D341Med (cell line): Measurements from ENCODE around the gene FGD5.

Experiments used
- DNase-seq: peaks from one replicate; pipeline ENCODE4 v3.0.0; 2012; ENCODE audit warnings: low spot score

The FGD5 gene

DNA sequence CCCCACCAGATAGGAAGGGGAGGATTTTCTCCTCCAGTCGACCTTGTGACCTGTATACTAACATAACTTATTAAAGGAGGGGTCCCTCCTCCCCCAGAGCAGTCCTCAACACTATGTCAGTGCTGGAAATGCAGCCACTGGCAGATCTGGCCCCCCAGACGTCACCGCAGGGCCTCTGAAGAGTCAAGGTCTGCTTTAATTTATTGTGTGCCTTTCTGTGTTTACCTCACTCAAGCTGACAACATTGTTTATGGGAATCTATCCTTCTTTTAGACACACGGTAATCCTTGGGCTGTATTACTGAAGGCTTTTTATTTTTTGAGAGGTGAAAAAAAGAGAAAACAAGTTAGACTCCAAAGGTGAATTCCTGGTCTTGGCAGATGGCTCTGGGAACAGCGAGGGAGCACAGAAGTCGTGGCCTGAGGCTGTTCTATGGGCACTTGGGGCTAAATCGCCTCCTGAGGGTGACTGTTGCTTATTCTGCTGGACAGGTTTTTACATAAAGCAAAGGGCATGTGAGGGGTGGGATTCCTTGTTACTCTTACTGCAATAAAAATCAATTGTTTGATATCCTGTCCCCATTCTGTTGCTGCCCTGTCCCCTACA lies 115.2 kb downstream of the FGD5 start:
- DNase-seq = no peak

DNA sequence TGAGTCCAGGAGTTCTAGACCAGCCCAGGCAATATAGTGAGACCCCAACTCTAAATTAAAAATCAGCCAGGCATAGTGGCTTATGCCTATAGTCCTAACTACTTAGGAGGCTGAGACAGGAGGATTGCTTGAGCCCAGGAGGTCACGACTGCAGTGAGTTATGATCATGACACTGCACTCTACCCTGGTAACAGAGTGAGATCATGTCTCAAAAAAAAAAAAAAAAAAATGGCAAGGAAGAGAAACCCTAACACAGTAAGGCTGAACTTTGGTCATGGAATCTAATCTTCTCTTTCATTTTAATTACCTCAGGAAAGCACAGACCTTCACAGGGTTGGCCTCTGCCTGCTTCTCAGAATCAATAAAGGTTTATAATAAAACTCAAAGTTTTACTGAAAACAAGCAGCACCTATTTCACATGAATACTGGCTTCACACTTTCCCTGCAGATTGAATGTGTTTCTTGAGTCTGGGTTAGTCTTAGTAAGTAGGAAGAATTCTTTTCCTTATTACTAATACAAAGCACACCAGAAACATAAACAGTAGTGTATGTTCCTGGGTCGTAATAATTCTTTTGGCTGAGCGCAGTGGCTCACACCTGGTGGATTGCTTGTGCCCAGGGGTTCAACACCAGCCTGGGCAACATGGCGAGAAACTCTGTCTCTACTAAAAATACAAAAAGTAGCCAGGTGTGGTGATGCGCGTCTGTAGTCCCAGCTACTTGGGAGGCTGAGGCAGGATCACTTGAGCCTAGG lies 117.0 kb downstream of the FGD5 start:
- no peak for DNase-seq

DNA sequence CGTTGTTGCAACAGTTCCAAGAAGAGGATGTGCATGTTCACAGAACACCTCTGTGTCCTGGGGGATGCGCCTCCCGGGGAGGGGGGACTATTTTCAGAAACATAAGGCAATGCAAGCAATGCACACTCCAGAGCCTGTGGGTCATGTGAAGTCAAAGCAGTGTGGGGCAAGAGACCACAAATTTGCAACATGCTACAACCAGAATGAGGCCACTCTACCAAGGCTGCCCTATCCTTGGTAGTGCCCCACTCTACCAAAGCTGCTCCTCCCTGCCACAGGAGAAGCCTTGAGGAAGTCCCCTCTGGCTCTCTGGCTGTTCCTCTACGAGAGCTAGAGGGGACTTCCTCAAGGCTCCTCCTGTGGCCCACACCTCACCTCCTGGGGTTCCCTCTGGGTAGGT lies 120.2 kb downstream of the FGD5 start:
- DNase-seq = no peak

DNA sequence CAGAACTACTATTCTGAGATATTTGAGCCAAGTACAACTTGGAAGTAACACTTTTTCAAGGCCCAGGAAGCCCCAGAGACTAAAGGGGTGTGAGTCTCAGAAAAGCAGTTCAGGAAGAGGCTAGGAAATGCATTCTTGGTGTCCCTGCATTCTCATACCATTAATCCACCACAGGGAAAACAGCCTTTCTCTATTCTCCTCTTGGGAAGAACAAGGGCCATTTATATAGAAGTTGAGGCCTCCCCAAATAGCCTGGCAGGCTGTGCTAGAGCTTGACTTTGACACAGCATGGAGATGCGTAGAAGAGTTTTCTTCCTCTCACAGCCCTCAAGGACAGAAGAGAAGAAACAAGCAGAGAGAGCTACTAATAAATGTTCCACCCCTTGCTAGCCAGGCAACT lies 123.1 kb downstream of the FGD5 start:
- no peak for DNase-seq

DNA sequence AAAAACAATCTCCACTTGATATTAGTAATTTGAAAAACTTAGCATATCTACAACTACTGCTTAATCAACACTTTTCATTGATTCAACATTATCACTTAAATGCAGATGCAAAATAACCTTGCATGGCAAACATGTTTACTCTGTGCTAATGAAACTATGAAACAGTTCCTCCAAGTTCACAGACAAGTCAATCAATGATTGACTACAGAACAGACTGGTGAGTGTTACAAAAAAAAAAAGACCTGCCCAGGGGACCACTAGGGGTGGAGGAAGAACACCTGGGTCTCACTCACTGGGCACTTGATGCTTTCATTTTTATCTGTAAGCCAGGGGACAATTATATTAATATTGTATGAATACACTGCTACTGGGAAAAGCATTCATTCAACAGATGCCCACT lies 124.3 kb downstream of the FGD5 start:
- no peak for DNase-seq

DNA sequence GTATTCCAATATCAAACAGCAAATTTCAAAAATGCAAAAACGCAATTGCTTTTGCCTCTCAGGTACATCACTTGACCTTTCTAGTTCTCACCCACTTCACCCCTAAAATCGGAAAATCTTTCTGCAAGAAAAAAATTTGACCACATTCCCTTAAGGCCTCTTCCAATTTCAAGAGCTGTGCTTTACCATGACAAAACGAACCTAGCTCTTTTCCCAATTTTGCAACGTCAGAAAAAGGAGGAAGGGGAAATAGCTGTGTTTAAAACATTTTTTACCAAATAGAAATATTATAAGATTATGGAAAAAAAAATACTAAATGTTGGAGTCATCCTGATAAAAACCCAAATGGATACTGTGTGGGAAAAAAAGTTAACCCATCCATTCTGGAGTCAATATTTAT lies 127.5 kb downstream of the FGD5 start:
- no peak for DNase-seq

DNA sequence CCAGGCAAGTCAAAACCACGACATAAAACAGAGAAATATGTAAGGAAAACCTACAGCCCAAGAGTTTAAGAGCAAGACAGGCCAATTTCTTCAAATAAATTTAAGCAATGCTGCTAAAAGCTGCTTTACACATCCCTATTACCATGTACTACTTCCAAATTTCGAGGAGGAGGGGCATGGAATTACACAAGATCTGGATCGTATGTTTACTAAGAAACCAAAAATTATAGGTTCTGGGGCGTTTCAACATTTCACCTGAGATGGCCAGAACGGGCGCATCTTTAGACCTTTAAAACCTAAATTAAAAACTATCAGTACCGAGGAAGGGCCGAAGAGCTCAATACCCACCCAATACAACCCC lies 128.0 kb downstream of the FGD5 start:
- no peak for DNase-seq

DNA sequence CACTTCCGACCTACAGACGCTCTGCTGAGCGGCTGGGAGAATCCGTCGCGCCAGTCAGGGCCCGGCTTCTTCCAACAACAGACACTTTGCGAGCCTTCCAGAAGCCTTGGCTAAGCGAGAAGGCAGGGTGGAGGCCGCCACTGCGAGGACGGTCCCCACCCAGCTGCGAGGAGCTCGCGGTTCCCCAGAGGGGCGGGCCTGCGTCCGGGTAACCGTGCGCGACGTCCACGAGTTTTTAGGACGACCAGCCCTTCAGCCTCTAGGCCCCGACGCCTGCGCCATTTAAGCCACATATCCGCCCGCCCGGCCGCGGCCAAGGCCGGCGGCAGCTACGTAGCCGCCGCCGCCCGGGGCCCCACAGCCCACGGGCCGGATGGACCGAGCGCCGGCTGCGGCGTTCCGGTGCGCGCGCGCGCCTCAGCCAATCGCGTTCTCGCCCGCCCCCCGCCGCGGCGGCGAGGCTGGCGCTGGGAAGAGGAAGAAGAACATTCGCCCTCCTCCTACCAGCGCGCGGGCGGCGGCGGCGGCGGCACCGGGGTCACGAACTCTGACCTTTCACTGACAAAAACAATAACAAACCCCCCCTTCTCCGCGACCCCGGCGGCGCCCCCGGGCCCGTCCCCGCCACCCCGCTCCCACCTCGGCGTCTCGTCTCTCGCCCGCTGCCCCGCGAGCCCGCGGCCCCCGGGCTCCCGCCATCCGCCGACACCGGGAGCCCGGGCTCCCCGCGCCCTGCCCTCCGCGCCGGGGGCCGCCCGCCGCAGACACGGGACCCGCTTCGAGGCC lies 128.5 kb downstream of the FGD5 start, which contains the start of gene NR2C2:
Gene NR2C2, plus strand, starts transcription at position 484 of the 786 bp plus-strand sequence. CDS start 56,332 bp downstream, outside the sequence.
- peak; percentile 97 for DNase-seq

DNA sequence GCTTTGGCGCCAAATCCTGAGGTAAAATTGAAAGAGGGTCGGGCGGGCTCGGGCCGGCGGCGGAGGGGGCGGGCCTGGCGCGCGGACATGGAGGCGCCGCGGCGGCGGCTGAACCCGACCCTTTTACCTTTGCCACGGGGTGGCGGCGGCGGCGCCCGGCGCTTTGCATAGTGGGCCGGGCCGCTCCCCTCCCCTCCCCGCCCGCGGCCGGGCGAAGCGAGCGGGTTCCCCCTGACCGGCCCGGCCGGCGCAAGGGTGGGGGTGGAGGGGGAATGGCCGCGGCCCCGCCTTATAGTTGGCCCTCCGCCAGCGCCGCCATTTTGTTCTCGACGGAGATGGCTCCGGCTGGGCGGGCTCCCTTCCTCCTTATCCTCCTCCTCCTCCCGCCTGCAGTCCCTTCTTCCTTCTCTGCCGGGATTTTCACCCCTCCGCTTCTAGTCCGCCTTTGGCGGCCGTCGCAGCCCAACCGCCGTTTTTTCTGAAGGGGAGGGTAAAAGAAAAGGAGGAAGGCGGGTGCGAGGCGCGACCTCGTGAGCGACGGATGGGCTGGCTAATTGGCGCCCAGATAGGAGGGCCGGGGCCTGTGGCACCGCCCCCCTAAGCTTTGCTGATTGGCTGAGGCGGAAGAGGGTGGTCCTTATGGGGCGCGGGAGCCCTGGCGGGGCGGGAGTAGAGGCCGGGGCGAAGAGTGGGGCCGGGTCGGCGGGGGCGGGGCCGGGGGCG lies 129.3 kb downstream of the FGD5 start:
- peak; percentile 100 for DNase-seq

DNA sequence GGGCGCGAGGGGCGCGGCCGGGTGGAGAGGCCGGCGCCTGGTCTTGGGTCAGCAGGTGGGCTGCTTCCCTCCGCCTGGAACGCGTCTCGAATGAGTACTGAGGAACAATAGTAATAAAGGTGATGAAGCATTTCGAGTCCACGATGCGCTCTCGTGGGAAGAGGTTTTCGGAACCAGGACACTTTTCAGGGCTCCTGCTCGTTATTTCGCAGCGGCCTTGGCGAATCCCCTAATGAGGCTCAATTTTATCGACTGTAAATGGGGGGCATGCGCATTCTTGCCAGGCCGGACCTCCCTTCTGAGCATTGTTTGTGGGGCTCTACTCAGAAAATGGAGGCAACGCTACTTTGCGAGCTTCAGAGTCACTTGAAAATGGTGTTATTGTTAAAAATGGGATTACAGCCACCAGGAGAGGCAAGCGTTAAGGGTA lies 129.9 kb downstream of the FGD5 start:
- DNase-seq = no peak

DNA sequence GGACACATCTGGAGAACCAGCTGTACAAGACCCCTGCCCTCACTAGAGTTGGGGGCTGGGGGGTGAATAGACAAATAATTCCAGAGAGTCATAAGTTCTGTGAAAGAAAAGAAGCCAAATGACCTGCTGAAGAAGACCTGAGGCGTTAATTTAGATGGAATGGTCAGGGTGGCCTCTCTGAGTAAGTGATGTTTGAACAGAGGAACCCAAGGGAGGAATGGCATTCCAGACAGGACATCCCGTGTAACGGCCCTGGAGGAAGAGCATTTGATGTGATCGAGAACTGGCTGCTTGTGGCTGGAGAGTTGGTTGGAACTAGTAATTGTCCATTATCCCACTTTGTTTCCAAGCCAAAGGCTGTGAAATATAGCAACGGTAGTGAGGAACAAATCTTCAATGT lies 130.4 kb downstream of the FGD5 start:
- DNase-seq = no peak

DNA sequence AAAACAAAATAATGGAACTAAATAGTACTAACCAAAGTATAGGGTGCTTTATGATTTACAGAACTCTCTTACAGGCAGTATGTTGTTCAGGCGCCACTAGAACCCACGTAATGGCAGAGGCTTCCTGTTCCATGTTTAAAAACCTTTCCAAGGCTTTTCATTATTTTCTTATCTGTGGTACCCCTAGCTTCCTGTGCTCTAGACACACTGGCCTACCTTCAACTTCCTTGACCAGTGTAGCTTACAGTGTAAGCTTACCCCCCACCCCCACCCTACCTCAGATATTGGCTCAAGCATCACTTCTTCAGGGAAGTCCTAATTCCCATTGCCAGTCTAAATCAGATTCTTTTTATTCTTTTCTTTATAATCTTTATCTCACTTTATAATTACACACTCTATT lies 131.5 kb downstream of the FGD5 start:
- no peak for DNase-seq

DNA sequence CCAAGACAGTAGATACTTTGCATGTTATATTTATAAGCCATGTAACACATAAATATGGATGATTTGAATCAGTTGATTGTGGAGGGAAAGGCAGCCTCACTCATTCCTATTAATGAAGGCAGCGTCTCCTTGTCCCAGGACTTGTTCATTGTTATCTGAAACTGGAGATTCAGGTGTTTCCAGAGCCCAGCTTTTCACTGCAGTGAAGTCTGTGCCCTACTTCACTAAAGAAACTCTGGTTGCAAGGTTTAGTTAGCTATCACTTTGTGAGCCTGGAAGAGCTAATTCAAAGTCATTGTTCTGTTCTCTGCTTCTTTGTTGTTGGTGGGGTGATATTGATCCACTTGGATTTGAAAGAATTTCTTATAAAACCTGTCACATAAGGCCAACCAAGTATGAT lies 138.4 kb downstream of the FGD5 start:
- DNase-seq = no peak

DNA sequence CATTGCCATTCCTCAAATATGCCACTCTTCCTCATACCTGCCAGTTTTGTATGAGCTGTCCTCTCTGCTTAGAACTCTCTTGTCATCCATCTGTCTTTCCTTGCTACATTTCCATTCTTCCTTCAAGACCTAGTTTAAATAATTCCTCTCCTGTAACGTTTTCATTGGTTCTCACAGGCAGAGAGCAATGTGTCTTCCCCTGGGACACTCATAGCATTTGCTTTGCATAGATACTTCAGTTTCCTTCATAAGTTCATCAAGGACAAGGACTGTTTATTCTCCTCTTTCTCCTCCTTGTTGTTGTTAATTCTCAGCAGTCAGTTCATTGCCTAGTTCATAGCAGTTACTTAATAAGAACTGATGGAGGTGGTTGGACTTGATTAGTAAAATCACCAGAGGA lies 139.2 kb downstream of the FGD5 start:
- DNase-seq = no peak

DNA sequence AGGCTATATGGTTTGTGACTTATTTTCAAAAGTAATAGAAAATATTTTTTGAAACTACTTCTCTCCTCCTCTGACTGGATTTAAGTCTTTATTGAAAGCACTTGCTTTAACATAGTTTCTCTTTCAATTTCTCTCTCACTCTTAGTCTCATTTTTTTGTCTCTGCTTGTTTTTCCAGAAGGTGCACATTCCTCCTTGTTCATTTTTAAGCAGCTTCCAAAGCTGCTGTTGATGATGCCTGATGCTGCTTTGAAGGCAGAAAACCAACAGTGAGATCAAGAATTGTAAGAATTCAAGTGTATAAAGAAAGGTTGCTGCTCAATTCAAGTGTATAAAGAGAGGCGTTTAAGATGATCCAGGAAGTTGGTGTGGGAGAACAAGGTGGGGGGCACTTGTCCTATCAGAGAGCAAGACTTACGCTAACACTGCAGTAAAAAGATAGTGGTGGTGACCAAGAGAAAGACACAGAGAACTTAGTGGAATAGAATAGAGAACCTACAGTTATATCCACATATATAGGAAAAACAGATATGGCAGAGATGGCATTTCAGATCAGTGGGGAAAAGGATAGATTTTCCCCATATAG lies 140.7 kb downstream of the FGD5 start:
- no peak for DNase-seq

DNA sequence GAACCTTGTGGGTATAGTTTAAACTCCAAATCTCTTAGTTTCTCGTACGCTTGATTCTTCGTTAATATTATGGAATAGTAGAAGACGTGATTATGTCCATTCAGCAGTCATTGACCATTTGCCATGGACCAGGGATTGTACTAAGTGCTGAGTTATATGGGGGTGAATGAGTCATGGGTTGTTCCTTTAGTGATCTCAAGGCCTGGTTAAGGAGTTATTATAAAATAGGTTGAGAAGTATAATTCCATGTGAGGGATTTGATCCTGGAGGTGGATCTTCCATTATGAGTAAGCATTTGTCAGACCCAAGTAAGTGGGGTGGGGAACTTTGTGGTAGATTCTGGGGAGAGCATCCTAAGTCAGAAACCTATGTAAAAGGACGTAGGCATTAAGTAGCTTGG lies 144.0 kb downstream of the FGD5 start:
- no peak for DNase-seq

DNA sequence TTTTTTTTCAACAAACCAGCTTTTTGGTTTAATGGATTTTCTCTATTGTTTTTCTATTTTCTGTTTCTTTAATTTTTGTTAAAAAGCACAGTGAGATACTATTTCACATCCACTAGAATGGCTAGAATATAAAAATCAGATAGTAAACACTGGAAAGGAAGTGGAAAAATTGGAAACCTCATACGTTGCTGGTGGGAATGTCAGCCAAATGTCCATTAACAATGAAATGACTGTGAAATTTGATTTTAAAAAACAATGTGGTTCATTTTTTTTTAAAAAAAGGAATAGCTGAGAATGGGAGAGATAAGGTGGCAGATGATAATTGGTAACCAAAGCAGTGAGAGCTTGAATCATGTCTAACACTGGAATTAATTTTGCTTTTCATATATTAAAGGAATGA lies 148.5 kb downstream of the FGD5 start:
- no peak for DNase-seq

DNA sequence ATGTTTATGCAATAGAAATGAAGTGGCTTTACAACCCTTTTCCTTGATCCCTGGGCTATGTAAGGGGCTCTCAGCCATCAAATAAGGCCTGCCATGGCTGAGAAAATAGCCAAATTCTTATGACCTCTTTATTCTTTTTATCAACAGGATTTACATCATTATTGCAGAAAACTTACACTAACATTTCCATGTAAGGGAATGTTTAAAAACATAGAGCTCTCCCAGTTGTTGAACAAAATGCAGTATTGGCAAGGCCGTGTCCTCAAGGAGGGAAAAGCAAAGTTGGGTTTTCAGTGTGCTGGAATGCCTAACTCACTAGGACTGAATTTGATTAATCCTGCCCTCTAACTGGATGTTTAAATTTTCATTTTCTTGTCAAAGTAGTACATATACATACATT lies 150.9 kb downstream of the FGD5 start:
- DNase-seq = no peak

DNA sequence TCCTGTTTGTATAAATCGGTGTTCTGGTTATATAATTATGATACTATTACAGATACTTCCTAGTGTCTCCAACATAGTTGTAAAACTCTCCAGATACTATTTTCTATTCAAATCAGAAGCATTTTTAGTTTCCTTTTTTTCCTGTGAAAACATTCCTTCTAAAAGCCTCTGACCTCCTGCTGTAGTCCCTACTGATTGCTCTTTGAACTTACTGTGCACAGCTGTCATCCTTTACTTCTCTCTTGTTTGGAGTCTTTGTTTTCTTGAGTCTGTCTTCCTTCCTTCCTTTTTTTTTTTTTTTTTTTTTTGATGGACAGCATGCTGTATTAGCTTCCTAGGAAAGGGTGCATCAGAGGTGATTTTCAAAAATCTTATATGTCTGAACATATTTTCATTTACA lies 157.6 kb downstream of the FGD5 start:
- DNase-seq = no peak

DNA sequence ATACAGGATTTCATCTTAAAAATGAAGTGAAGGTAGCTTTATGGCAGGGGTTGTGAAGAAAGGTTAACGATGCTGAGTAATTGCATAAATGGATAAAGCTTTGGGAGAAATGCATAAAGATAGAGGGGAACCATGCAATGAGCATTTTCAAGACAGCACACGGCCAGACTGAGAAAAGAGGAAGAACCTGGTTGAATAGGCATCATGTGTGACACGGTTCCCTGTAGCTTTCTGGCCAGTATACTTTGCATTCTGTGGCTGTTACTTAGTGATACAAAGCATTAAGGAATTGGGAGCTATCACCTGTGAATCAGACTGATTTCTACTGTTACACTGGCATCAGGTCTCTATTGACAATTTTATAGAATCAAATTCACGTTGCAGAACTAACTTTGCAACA lies 161.9 kb downstream of the FGD5 start:
- no peak for DNase-seq
